ENCODE data around the gene SMARCB1.

DNA sequence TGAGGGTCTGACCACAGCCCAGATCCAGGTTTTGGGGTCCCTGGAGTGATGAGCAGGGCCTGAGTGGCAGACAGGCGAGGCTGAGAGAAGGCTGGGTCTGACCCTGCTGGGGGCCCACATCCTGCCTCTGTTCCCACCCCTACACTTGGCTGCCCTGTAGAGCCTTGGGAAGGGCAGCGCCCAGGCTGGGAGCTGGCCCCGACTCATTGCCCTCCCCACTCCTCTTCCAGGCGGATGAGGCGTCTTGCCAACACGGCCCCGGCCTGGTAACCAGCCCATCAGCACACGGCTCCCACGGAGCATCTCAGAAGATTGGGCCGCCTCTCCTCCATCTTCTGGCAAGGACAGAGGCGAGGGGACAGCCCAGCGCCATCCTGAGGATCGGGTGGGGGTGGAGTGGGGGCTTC is 47.1 kb downstream of the SMARCB1 start:
- TF ChIP-seq CTCF (IDR thresholded peaks at IDR 0.05) (no peak), POLR2A (IDR thresholded peaks at IDR 0.05) (no peak)
